K562 (cell line): ENCODE results near the gene C1QTNF7. TPM values are rescaled to one million over a fixed set of nuclear protein-coding genes. Genes with fewer than 3 reads are reported as not detected.

Experiments used
- ATAC-seq: fragments of 200-7000 bp; cut with Tn5 transposase; 3 replicates; pipeline ENCODE4 v1.9.1; 2020; ENCODE audit warnings: moderate library complexity
- BruUV-seq: library from RNA; stranded (reverse); fragments of 400-500 nt; replicated peaks from 2 replicates; lab custom pipeline; 2021; lab: Mats Ljungman, UMichigan
- CTCF ChIA-PET: fragments of 300-600 bp; formaldehyde crosslinking; extraction: SDS; loops from one replicate; lab custom pipeline; 2021; ENCODE audit warnings: low intra/inter-chr PET ratio; lab: Yijun Ruan, JAX
- POLR2A ChIA-PET: fragments of 300-600, 350-650 bp; sonication (Branson Sonifier 250); formaldehyde crosslinking; extraction: SDS; loops from one replicate; lab custom pipeline; 2021; ENCODE audit warnings: antibody characterized with exemption, inconsistent platforms; lab: Yijun Ruan, JAX
- DNase-seq, 4 experiments: peaks; one replicate each; pipeline versions ENCODE4 v3.0.0 to v3.0.0-alpha.2; 2011 to 2018; ENCODE audit warnings: low spot score in 3 of 4, mixed read lengths in 3 of 4; ENCODE audit errors: extremely low read depth in 1 of 4
- FAIRE-seq: peaks from 2 replicates; lab custom pipeline; 2011; peaks lifted over from hg19 to GRCh38; lab: Jason Lieb, UNC
- H2AFZ ChIP-seq: 2 replicates; pipeline ENCODE4 v1.6.0; 2011; ENCODE audit warnings: low read depth, low read length, control low read depth, inconsistent platforms
- H3K27ac ChIP-seq: fragments of 200-600 bp; 3 replicates; pipeline ENCODE4 v1.8.0; 2011; ENCODE audit warnings: low read depth, mild to moderate bottlenecking, control low read depth, inconsistent platforms, low read length, moderate library complexity, mixed read lengths; ENCODE audit errors: extremely low read depth
- H3K27me3 ChIP-seq, 2 experiments: fragments of 300-600 bp in 1 of 2; 2 replicates in 1 of 2; 3 replicates in 1 of 2; pipeline versions ENCODE4 v1.6.0 to v1.8.0; 2011; ENCODE audit warnings: inconsistent platforms in 2 of 2, low read length in 2 of 2, mild to moderate bottlenecking in 1 of 2, mixed read lengths in 1 of 2, moderate library complexity in 1 of 2; ENCODE audit not compliant: control insufficient read depth in 2 of 2, insufficient read depth in 2 of 2
- H3K36me3 ChIP-seq: fragments of 300-600 bp; 3 replicates; pipeline ENCODE4 v1.8.0; 2011; ENCODE audit warnings: mild to moderate bottlenecking, low read length, inconsistent platforms; ENCODE audit not compliant: control insufficient read depth, insufficient read depth
- H3K4me1 ChIP-seq, 2 experiments: fragments of 200-600 bp in 1 of 2; replicated peaks in 1 of 2; 2 replicates in 1 of 2; 3 replicates in 1 of 2; pipeline versions ENCODE4 v1.5.1 to v1.8.0; 2011; ENCODE audit warnings: inconsistent platforms in 2 of 2, low read length in 2 of 2, mild to moderate bottlenecking in 1 of 2, mixed read lengths in 1 of 2, moderate library complexity in 1 of 2; ENCODE audit not compliant: control insufficient read depth in 2 of 2, insufficient read depth in 2 of 2
- H3K4me2 ChIP-seq: 2 replicates; pipeline ENCODE4 v1.6.1; 2011; ENCODE audit warnings: low read length, control low read depth, inconsistent platforms, mixed read lengths; ENCODE audit not compliant: insufficient read depth
- H3K4me3 ChIP-seq: fragments of 200-600 bp; sonication (generic), shearing (Covaris generic); 2 replicates; pipeline ENCODE4 v1.5.1; 2016; ENCODE audit warnings: control low read depth, inconsistent platforms
- H3K79me2 ChIP-seq: fragments of 200-600 bp; 3 replicates; pipeline ENCODE4 v1.8.0; 2011; ENCODE audit warnings: low read length, inconsistent platforms; ENCODE audit not compliant: control insufficient read depth, insufficient read depth
- H3K9ac ChIP-seq, 2 experiments: 2 replicates each; pipeline versions ENCODE4 v1.6.0 to v1.6.1; 2011; ENCODE audit warnings: low read depth in 2 of 2, low read length in 2 of 2, control low read depth in 1 of 2, inconsistent platforms in 1 of 2, mild to moderate bottlenecking in 1 of 2, mixed read lengths in 1 of 2; ENCODE audit not compliant: insufficient read depth in 1 of 2
- H3K9me1 ChIP-seq: one replicate; pipeline ENCODE4 v1.6.0; 2011; ENCODE audit warnings: inconsistent platforms, mild to moderate bottlenecking, low read length, moderate library complexity; ENCODE audit not compliant: control insufficient read depth, insufficient read depth
- H3K9me3 ChIP-seq: replicated peaks from 2 replicates; pipeline ENCODE4 v1.5.1; 2011; ENCODE audit warnings: low read depth, low read length, inconsistent platforms; ENCODE audit not compliant: control insufficient read depth, insufficient read depth
- H4K20me1 ChIP-seq: replicated peaks from 2 replicates; pipeline ENCODE4 v1.6.1; 2011; ENCODE audit warnings: low read length, inconsistent platforms, mixed read lengths; ENCODE audit not compliant: control insufficient read depth, insufficient read depth
- CHD1 ChIP-seq: fragments of 200-600 bp; sonication (generic); IDR thresholded peaks from one replicate; pipeline ENCODE4 v1.6.1; 2012; ENCODE audit warnings: mild to moderate bottlenecking, moderate library complexity, low read length, inconsistent platforms
- CREB3 ChIP-seq: fragments of 450-650 bp; conservative IDR thresholded peaks from 2 replicates; pipeline ENCODE4 v1.6.1; 2016; ENCODE audit warnings: missing genetic modification characterization, low read depth, mild to moderate bottlenecking, missing compliant biosample characterization, moderate library complexity
- FOS ChIP-seq: IDR thresholded peaks from 3 replicates; pipeline ENCODE4 v1.6.1; 2011; ENCODE audit not compliant: insufficient read length; ENCODE audit errors: extremely low read depth
- FOXP4 ChIP-seq: sonication (generic); formaldehyde crosslinking; IDR thresholded peaks from 2 replicates; pipeline ENCODE4 v1.8.0; 2022; ENCODE audit warnings: mild to moderate bottlenecking, missing genetic modification reagents, borderline replicate concordance
- GABPA ChIP-seq: fragments of 200-800 bp; sonication (Bioruptor generic); conservative IDR thresholded peaks from 2 replicates; pipeline ENCODE4 v1.6.1; 2016; ENCODE audit warnings: low read depth, missing genetic modification characterization, missing compliant biosample characterization
- KAT7 ChIP-seq: sonication (generic); formaldehyde crosslinking; IDR thresholded peaks from 2 replicates; pipeline ENCODE4 v1.8.0; 2022; ENCODE audit warnings: missing genetic modification reagents, mild to moderate bottlenecking, borderline replicate concordance
- KDM5B ChIP-seq: fragments of 200-600 bp; sonication (generic); IDR thresholded peaks from 2 replicates; pipeline ENCODE4 v1.6.1; 2012; ENCODE audit warnings: low read depth, mild to moderate bottlenecking, moderate library complexity, low read length, control low read depth, inconsistent platforms; ENCODE audit not compliant: insufficient replicate concordance
- NCOA2 ChIP-seq, 2 experiments: fragments of 450-650 bp; IDR thresholded peaks; 2 replicates each; pipeline ENCODE4 v1.6.1; 2018; ENCODE audit warnings: mild to moderate bottlenecking in 2 of 2, moderate library complexity in 1 of 2; ENCODE audit not compliant: partially characterized antibody in 2 of 2
- POLR2B ChIP-seq: fragments of 450-650 bp; IDR thresholded peaks from 2 replicates; pipeline ENCODE4 v1.6.1; 2018; ENCODE audit warnings: low read depth; ENCODE audit not compliant: partially characterized antibody
- SIN3A ChIP-seq, 2 experiments: fragments of 150-350 bp in 1 of 2; IDR thresholded peaks; 2 replicates each; pipeline ENCODE4 v1.6.1; 2011 to 2016; ENCODE audit warnings: borderline replicate concordance in 2 of 2, low read depth in 2 of 2, low read length in 2 of 2, mild to moderate bottlenecking in 2 of 2, moderate library complexity in 2 of 2; ENCODE audit not compliant: control insufficient read depth in 1 of 2
- ZNF140 ChIP-seq: fragments of 250-450 bp; sonication (Bioruptor Pico); IDR thresholded peaks from 2 replicates; pipeline ENCODE4 v1.8.0; 2021; ENCODE audit warnings: moderate library complexity, mild to moderate bottlenecking, inconsistent platforms
- WGBS: fragments of 100-300 bp; shearing (Covaris generic); methylation state at CpG from one replicate; pipeline ENCODE4 v1.1.6; 2016; ENCODE audit warnings: low coverage, mixed read lengths; ENCODE audit not compliant: insufficient coverage; ENCODE audit errors: missing lambda C conversion rate; 5-methylcytosine and 5-hydroxymethylcytosine counted together
- in situ Hi-C: fragments of 300-500 bp; cut with MboI; formaldehyde crosslinking; loops from 4 replicates; pipeline ENCODE4 v1.15.0; 2018; ENCODE audit warnings: inconsistent platforms, mixed read lengths
- intact Hi-C: fragments of 100-400 bp; cut with micrococcal nuclease; formaldehyde crosslinking; loops from 2 replicates; pipeline ENCODE4 v1.14.2; 2022
- polyA plus RNA-seq, 8 experiments: library from polyadenylated mRNA; depleted of rRNA in 4 of 8; stranded (reverse) in 5 of 8; unstranded in 3 of 8; fragments of >200 nt; fragmentation: Nextera tagmentation in 2 of 8; fragmentation: Illumina TruSeq in 1 of 8; extraction: Ambion mirVana in 2 of 8; extraction: Trizol in 1 of 8; gene quantifications; 2 replicates each; pipeline versions ENCODE4 v1.2.1 to v1.2.3, GENCODE V29; 2011 to 2014; ENCODE audit warnings: inconsistent platforms in 1 of 8, missing spikeins in 1 of 8
- total RNA-seq, 7 experiments: library from RNA; depleted of rRNA in 6 of 7; stranded (reverse); fragments of >200 nt in 6 of 7; fragmentation: Illumina TruSeq in 2 of 7; extraction: Trizol in 2 of 7; gene quantifications; 2 replicates each; pipeline versions ENCODE4 v1.2.1 to v1.2.3, GENCODE V29; 2011 to 2021; ENCODE audit warnings: low replicate concordance in 1 of 7

Gene C1QTNF7
- total and polyA plus RNA-seq, 9 of the 15 experiments (the other 6 are each of a cell fraction or from before 2014, with no cell fraction given), result not detected

- Histone ChIP-seq H3K36me3 (no peaks in the 10 kb centered on the region), H3K27me3 (no peaks in the 10 kb centered on the region), H3K4me3 (no peak overlapping the region), H3K79me2 (no peaks in the 10 kb centered on the region), H2AFZ (no peak overlapping the region), H3K9ac (no peak overlapping the region), H3K9me1 (no peaks in the 10 kb centered on the region), H3K9me3 (no peaks in the 10 kb centered on the region), H3K4me1 (no peaks in the 10 kb centered on the region), H3K4me2 (no peak overlapping the region), H4K20me1 (no peaks in the 10 kb centered on the region), H3K27ac (no peak overlapping the region)
- no peak for TF ChIP-seq ZNF140 (CRISPR knock-in tag)
- no peak for TF ChIP-seq FOS
- TF ChIP-seq KAT7 (CRISPR knock-in tag), result no peak
- TF ChIP-seq NCOA2 (IDR thresholded peaks at IDR 0.05; ENCODE audit: partially characterized antibody in 2 of 2), result no peak
- no peak for TF ChIP-seq FOXP4
- TF ChIP-seq GABPA, result no peak
- no peak for TF ChIP-seq CREB3 (tag)
- TF ChIP-seq KDM5B, result no peak
- TF ChIP-seq CHD1, result no peak
- TF ChIP-seq SIN3A (IDR thresholded peaks at IDR 0.05; ENCODE audit: borderline replicate concordance in 2 of 2, control insufficient read depth in 1 of 2, low read depth in 2 of 2, low read length in 2 of 2), result no peak
- TF ChIP-seq POLR2B, result no peak
- no peak for DNase-seq
- no TSS peak for BruUV-seq
- no peak for ATAC-seq
- FAIRE-seq, result no peak
- WGBS, result 4% methylated on average over 5 of the region's 5 CpGs
- ChIA-PET CTCF (no interaction called here), POLR2A (no interaction called here)
- in situ Hi-C loops, result no loop called here
- intact Hi-C loops, result no loop called here
Observed at GRCh38 chr4:15423285-15423711, 4.5 kb upstream of the C1QTNF7 start.
